ENCODE results near the gene NOVA2. TPM values are rescaled to one million over a fixed set of nuclear protein-coding genes. Genes with fewer than 3 reads are reported as not detected.

NOVA2 gene
- polyA plus RNA-seq, 1 of the 3 experiments (the other 2 are of a cell fraction), result 1.9 TPM

- H3K4me2 ChIP-seq, result no peak overlapping the region
- no peak overlapping the region for H3K9ac ChIP-seq
- POLR2A ChIA-PET, result no interaction called here
- H3K36me3 ChIP-seq (replicated peaks in 1 of 2; ENCODE audit: control insufficient read depth in 1 of 2, insufficient read depth in 2 of 2, low read length in 1 of 2), result no peaks in the 10 kb centered on the region
- H3K4me1 ChIP-seq (ENCODE audit: control insufficient read depth in 1 of 2, insufficient read depth in 2 of 2, low read depth in 1 of 2, low read length in 1 of 2), result peaks cover 0 to 9% of the 10 kb centered on the region in 2 experiments; a peak in 1 of 4 replicates
- H4K20me1 ChIP-seq (ENCODE audit: insufficient read depth), result no peaks in the 10 kb centered on the region
- H2AFZ ChIP-seq (ENCODE audit: low read depth), result no peak overlapping the region
- CTCF ChIA-PET, result interaction anchor here (0.7 to 1.1 kb wide), 2 partner anchors 22 to 42 kb away, joined by 3 read pairs; no protein-coding TSS in a partner anchor
- H3F3A ChIP-seq (replicated peaks; ENCODE audit: insufficient read depth), result peaks cover 8% of the 10 kb centered on the region
- H3K9me2 ChIP-seq, result no peaks in the 10 kb centered on the region
- H3K79me2 ChIP-seq (ENCODE audit: insufficient read depth), result no peaks in the 10 kb centered on the region
- H3K9me3 ChIP-seq, result no peaks in the 10 kb centered on the region
- no peak for TF ChIP-seq RXRA (IDR thresholded peaks at IDR 0.05; ENCODE audit: borderline replicate concordance, low read depth)
- no peak for TF ChIP-seq EZH2phosphoT487 (IDR thresholded peaks at IDR 0.05; ENCODE audit: borderline replicate concordance, low read depth)
- no peak for TF ChIP-seq FOXM1 (IDR thresholded peaks at IDR 0.05; ENCODE audit: low read depth)
- TF ChIP-seq GATA2 (CRISPR knock-in tag; IDR thresholded peaks at IDR 0.05), result no peak
- TF ChIP-seq MAX (IDR thresholded peaks at IDR 0.05; ENCODE audit: low read depth), result no peak
- TF ChIP-seq MXI1 (IDR thresholded peaks at IDR 0.05; ENCODE audit: low read depth, low read length), result no peak
- no peak for TF ChIP-seq TAF1 (IDR thresholded peaks at IDR 0.05; ENCODE audit: borderline replicate concordance, low read depth, low read length)
- TF ChIP-seq REST (IDR thresholded peaks at IDR 0.05; ENCODE audit: low read depth, low read length), result no peak
- no peak for TF ChIP-seq RAD21 (IDR thresholded peaks at IDR 0.05; ENCODE audit: low read length)
- H3K4me3 ChIP-seq (ENCODE audit: low read depth in 2 of 2, low read length in 1 of 2), result no peak overlapping the region
- H3K27me3 ChIP-seq (ENCODE audit: insufficient read depth), result no peaks in the 10 kb centered on the region; the same call in 1 of the 2 replicates
- no peak overlapping the region for H3K27ac ChIP-seq (ENCODE audit: low read depth in 2 of 2, low read length in 1 of 2)
- WGBS (ENCODE audit: low lambda C conversion rate), result 75% methylated on average over 11 of the region's 11 CpGs
- DNase-seq, result no peak
Observed at GRCh38 chr19:45975306-45976070, 1.8 kb upstream of the NOVA2 start.

GRCh38 chr19:45972947-45973540, 621 bp downstream of the NOVA2 start:
- H3K4me2 ChIP-seq, result peak overlapping the region; percentile 79
- H3K36me3 ChIP-seq (replicated peaks in 1 of 2; ENCODE audit: control insufficient read depth in 1 of 2, insufficient read depth in 2 of 2, low read length in 1 of 2), result no peaks in the 10 kb centered on the region
- no peaks in the 10 kb centered on the region for H4K20me1 ChIP-seq (ENCODE audit: insufficient read depth)
- DNase-seq, result no peak
- H3K27ac ChIP-seq (ENCODE audit: low read depth in 2 of 2, low read length in 1 of 2), result peak overlapping the region in 1 of 2 experiments; percentile 18; a peak in 1 of 4 replicates
- 1% methylated on average over 8 of the region's 54 CpGs for WGBS (ENCODE audit: low lambda C conversion rate)
- H3K4me1 ChIP-seq (ENCODE audit: control insufficient read depth in 1 of 2, insufficient read depth in 2 of 2, low read depth in 1 of 2, low read length in 1 of 2), result peaks cover 0 to 9% of the 10 kb centered on the region in 2 experiments; a peak in 1 of 4 replicates
- CTCF ChIA-PET, result interaction anchor here (0.9 to 1.2 kb wide), 2 partner anchors 9 to 13 kb away, joined by 3 read pairs; no protein-coding TSS in a partner anchor
- H3K27me3 ChIP-seq (ENCODE audit: insufficient read depth), result no peaks in the 10 kb centered on the region; the same call in 1 of the 2 replicates
- H3K9me3 ChIP-seq, result no peaks in the 10 kb centered on the region
- peaks cover 8% of the 10 kb centered on the region for H3F3A ChIP-seq (replicated peaks; ENCODE audit: insufficient read depth)
- H3K9me2 ChIP-seq, result no peaks in the 10 kb centered on the region
- peak overlapping the region; percentile 45 to 60 for H3K4me3 ChIP-seq (ENCODE audit: low read depth in 2 of 2, low read length in 1 of 2)
- POLR2A ChIA-PET, result no interaction called here
- H3K79me2 ChIP-seq (ENCODE audit: insufficient read depth), result no peaks in the 10 kb centered on the region
- H2AFZ ChIP-seq (ENCODE audit: low read depth), result no peak overlapping the region
- H3K9ac ChIP-seq, result no peak overlapping the region
- TF ChIP-seq SIN3A (IDR thresholded peaks at IDR 0.05; ENCODE audit: borderline replicate concordance, low read depth, low read length) (no peak), IRF3 (IDR thresholded peaks at IDR 0.05; ENCODE audit: low read depth, low read length) (no peak), TCF12 (IDR thresholded peaks at IDR 0.05) (no peak), MAX (IDR thresholded peaks at IDR 0.05; ENCODE audit: low read depth) (no peak), EP300 (IDR thresholded peaks at IDR 0.05; ENCODE audit: borderline replicate concordance in 1 of 2, low read depth in 1 of 2, low read length in 1 of 2) (no peak), CTCF (IDR thresholded peaks at IDR 0.05) (no peak), PBX3 (IDR thresholded peaks at IDR 0.05) (no peak)
